Measurements from ENCODE around the gene ANKRD53. TPM values are rescaled to one million over a fixed set of nuclear protein-coding genes. Genes with fewer than 3 reads are reported as not detected.
A peak's percentile ranks its signal among the peaks of the same experiment; 100 is the strongest.

ANKRD53 gene
- total RNA-seq, 1 donor from 2014 or later, result 0.38 TPM

- Histone ChIP-seq H3K4me1 (no peaks in the 10 kb centered on the region), H3K9me3 (no peaks in the 10 kb centered on the region), H3K4me3 (no peak within 1 kb of the TSS), H3K36me3 (no peaks in the 10 kb centered on the region), H3K27me3 (no peaks in the 10 kb centered on the region), H3K27ac (no peak within 1 kb of the TSS)
- no peak for TF ChIP-seq CTCF (IDR thresholded peaks at IDR 0.05)
- DNase-seq (no peak), ATAC-seq (peak; percentile 59)
- intact Hi-C loops (cut with DNase I), result no loop called here
Measured at GRCh38 chr2:70935468-70936164, 42.8 kb upstream of the ANKRD53 start, which contains the start of gene ATP6V1B1. Gene ATP6V1B1, plus strand, starts transcription at chr2:70935900. Its CDS starts 55 bp downstream, at chr2:70935955.

- Histone ChIP-seq H3K27ac (no peak overlapping the region), H3K27me3 (no peaks in the 10 kb centered on the region), H3K4me1 (no peaks in the 10 kb centered on the region), H3K9me3 (no peaks in the 10 kb centered on the region), H3K4me3 (no peak overlapping the region), H3K36me3 (no peaks in the 10 kb centered on the region)
- DNase-seq, result no peak
- TF ChIP-seq CTCF (IDR thresholded peaks at IDR 0.05), result no peak
- ATAC-seq, result peak; percentile 43
- intact Hi-C loops (cut with DNase I), result no loop called here
Measured at GRCh38 chr2:70936165-70936978, 42.1 kb upstream of the ANKRD53 start.

- H3K36me3 ChIP-seq, result no peaks in the 10 kb centered on the region
- intact Hi-C loops (cut with DNase I), result no loop called here
- H3K27me3 ChIP-seq, result no peaks in the 10 kb centered on the region
- no peak overlapping the region for H3K27ac ChIP-seq
- DNase-seq (peak; percentile 34), ATAC-seq (no peak)
- no peak for TF ChIP-seq CTCF (IDR thresholded peaks at IDR 0.05)
- H3K9me3 ChIP-seq, result no peaks in the 10 kb centered on the region
- H3K4me3 ChIP-seq, result no peak overlapping the region
- H3K4me1 ChIP-seq, result no peaks in the 10 kb centered on the region
Measured at GRCh38 chr2:70936979-70937811, 41.2 kb upstream of the ANKRD53 start.

GRCh38 chr2:70937866-70938585 lies 40.4 kb upstream of the ANKRD53 start:
- no peaks in the 10 kb centered on the region for H3K9me3 ChIP-seq
- H3K27me3 ChIP-seq, result no peaks in the 10 kb centered on the region
- H3K4me3 ChIP-seq, result no peak overlapping the region
- peak; percentile 39 for DNase-seq
- intact Hi-C loops (cut with DNase I), result no loop called here
- no peak for TF ChIP-seq CTCF (IDR thresholded peaks at IDR 0.05)
- no peak overlapping the region for H3K27ac ChIP-seq
- no peaks in the 10 kb centered on the region for H3K4me1 ChIP-seq
- no peak for ATAC-seq
- H3K36me3 ChIP-seq, result no peaks in the 10 kb centered on the region

- ATAC-seq (no peak), DNase-seq (peak; percentile 28)
- Histone ChIP-seq H3K9me3 (no peaks in the 10 kb centered on the region), H3K36me3 (no peaks in the 10 kb centered on the region), H3K27ac (no peak overlapping the region), H3K4me1 (no peaks in the 10 kb centered on the region), H3K4me3 (no peak overlapping the region), H3K27me3 (no peaks in the 10 kb centered on the region)
- TF ChIP-seq CTCF (IDR thresholded peaks at IDR 0.05), result no peak
- intact Hi-C loops (cut with DNase I), result no loop called here
Measured at GRCh38 chr2:70938586-70938950, 39.9 kb upstream of the ANKRD53 start.
